GM19099 (cell line): Measurements from ENCODE around the gene PCK2.

Experiments
- POLR2A ChIP-seq: IDR thresholded peaks from 3 replicates; pipeline ENCODE4 v1.6.1; 2011; ENCODE audit warnings: low read depth; ENCODE audit not compliant: insufficient read length; ENCODE audit errors: extremely low read depth

PCK2 gene

DNA sequence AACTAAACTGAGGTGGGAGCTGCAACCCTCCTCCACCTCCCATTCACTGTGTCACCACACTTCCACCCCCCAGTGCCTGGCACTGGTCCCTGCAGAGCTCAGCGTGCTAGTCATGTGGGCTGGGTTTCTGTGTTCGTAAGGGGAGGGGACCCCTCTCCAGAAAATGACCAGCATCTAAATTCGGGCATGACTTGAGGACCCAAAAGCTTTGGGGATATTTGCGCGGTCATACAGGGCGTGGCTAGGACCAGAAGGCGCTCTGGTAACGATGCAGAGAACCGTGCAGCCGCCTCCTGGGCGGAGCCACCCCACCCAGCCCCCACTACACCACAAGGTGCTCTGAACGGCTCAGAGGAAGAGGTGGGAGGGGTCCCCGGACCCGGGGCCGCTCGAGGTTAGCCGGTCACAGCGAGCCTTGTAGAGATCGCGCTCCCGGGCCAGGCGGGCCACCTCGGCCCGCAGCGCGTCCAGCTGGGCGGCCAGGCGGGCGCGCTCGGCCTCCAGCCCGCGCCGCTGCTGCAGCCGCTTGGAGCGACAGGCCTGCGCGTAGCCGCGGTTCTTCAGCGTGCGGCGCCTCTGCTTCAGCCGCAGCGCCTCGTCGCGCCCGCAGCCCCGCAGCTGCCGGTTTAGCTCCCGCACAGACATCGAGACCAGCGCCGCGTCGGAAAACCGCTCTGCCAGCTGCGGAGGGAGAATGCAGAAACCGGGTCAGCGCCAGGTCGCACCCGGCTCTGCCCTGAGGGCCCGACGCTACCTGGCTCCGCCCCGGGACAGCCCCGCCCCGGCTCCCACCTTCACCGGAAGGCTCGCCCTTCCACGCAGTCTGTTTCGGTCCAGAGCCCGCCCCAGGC lies 13.0 kb upstream of the PCK2 start:
- TF ChIP-seq POLR2A: peak; percentile 78

DNA sequence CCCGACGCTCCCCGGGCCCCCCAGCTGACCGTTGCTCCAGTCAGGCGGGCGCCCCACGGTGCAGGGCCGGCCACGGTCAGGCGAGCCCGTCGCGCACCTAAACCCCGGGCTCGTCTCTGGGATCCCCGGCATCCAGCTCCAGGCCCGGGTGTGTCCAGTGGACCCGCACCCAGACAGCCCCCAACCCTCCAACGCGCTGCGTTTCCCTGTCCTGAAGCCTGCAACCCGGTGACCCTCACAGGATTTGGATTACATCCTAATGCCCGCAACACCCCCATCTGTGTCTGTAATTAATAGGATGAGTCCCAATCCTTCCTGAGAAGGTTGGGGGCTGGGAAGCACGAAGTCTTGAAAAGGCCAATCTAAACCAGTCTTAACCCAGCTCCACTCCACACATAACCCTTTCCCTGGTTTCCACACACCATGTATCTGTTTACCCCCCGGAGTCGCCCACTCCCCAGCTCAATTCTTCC lies 12.3 kb upstream of the PCK2 start:
- TF ChIP-seq POLR2A: no peak

DNA sequence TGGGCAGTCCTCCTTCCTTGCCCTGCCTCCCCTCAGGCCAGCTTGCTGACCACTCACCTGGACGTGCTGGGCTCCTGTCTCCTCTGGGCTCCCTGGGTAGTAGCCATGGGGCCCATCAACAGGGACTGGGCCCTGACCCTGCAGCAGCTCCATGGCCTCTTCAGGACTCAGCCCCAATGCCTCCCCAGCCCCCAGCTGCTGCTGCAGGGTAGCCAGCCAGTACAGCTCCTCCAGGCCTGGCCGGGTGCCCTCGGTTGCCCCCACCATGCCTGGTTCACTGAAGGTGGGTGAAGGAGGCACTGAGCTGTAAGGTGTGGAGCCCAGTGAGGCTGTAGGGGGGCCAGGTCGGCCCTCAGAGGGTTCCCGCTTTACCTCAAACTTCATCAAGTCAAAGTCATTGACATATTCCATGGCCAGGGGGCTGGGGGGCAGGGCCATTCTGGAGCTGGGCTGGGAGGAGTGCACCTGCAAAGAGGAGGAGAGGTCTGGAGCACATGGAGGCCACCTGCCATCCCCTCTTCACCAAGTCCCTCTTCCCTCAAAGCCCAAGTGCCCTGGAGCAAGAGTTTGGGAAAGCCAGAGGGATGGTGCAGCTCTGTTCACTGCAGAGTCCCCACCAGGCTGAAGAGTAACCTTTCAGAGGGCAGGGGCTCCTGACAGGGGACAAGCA lies 11.6 kb upstream of the PCK2 start:
- no peak for TF ChIP-seq POLR2A

DNA sequence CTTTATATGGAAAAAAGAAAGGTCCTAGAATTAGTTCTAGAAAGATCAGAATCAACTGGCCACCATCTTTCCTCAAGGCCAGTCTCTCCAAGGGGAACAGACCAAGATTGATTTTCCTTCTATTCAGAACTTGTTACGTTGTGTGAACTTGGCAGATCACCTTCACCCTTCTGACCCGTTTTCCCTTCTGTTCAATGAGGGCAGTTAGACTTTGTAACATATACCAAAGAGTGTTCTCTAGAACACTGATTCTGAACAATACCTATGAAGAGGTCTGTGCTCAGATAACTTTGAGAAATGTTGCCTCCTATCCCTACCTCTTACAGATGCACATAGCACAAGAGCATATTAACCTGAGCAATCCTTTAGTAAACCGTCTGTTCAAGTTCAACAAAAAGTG lies 10.6 kb upstream of the PCK2 start:
- no peak for TF ChIP-seq POLR2A

DNA sequence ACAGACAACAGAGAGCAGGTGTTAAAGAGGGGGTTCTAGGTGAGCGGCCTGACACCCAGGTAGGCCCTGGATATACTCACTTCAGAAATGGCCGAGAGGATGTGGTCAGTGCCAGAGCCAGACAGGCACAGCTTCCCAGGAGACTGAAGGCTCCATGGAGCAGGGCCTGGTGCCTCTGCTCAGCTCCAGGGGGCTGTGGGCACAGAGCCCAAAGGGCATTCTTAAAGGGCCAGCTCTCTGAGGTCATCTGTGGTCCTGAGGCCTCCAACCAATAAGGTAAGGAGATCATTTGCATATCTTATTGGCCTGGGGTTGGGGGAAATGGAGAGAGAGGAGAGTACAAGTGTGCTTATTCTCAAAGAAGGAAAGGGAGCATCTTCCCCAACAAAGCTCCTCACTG lies 9.7 kb upstream of the PCK2 start:
- no peak for TF ChIP-seq POLR2A

DNA sequence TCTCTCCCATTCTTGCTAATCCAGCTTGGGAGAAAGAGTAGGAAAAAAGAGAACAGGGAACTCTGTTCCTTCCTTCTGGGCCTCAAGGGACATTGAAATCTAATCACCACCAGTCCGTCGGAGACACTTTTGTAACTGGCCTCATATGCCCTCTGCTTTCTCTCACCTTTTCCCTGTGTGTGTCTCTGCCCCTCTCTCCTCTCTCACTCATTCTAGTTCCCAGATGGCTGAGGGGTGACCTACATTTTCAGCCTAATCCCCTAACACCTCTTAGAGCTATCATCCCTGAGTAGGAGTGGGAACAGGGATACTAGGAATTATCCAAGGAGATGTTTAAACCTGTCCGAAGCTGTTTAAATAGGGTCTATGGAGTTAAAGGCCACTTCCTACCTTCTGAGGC lies 8.9 kb upstream of the PCK2 start:
- no peak for TF ChIP-seq POLR2A

DNA sequence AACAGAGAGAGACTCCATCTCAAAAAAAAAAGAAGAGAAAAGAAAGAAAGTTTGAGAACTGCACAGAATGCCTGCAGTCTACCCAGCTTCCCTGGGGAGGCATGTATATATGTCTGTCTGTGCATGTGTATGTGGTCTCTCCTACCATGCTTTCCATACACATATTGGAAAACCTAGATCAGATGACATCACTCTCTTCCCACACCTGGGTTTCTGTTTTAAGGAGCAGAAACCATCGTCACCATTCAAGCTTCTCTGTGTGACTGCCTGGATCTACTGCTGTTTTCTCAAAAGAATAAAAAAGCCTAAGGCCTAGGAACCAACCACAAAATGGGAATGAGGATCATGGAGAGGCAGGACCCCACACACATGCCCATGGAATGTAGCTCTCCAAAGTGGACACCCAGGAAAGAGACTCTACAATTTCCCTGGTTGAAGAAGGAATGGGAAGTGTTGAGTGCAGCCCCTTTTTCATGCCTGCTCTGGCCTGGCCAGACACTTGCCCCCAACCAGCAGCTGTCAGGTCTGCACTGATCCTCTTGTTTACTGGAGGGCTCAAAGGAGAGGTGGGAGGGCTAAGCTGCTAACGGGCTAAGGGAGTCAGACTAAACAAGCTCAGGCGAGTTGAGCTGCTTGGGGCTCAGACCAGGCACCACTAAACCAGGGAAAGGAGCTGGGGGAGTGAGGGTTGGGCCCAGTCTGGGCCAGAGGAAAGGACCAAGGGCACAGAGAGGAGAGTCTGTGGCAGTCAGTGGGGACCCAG lies 7.7 kb upstream of the PCK2 start:
- no peak for TF ChIP-seq POLR2A

DNA sequence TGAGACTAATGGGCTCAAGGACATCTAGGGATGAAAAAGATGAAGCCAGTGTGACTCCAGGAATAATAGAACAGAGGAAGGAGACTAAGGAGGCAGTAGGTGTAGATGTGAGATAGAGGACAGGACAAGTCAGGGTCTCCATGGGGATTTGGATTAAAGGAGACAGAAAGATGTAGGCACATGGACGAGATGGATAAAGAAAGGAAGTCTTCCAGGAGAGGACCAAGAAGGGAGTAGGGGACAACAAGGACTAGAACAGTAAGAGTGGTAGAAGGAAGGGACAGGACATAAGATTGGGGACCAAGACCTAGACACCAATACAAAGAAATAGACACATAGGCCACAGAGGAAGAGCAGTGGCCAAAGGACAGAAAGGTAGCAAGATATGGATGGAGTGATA lies 7.1 kb upstream of the PCK2 start:
- TF ChIP-seq POLR2A: no peak

DNA sequence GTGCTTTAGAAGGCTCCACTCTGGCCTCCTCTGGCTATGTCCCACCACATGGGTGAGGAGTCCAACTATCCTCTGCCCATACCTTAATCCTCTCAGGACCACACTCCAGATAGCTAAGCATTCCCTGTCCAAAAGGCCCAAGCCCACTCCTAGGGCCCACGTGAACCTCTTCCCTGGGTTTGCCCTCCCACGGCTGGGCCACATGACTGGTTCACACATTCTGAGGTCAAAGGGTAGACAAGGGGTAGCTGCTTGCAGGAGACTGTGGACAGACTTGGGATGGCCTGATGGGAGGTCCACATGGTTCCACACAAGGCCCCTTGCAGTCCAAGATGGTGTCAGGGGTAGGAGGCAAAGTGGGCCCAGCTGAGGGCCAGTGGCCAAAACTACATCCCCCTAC lies 6.0 kb upstream of the PCK2 start:
- TF ChIP-seq POLR2A: no peak

DNA sequence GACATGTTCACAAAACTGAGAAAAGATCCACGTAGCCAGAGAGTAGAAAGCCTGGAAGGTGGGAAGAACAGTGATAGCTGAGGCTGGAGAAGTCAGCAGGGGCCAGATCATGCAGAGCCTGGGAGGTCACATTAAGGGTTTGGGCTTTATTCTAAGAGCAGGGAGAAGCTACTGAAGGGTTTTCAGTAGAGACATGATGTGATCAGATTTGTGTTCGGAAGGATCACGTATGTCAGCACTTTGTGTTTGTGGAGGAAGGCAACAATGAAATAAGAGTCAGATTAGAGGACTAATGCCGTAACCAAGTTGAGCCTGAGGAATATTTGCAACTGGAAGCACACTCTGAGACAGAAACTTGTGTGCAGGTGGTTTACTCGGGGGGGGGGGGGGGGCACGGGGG lies 4.2 kb upstream of the PCK2 start:
- no peak for TF ChIP-seq POLR2A

DNA sequence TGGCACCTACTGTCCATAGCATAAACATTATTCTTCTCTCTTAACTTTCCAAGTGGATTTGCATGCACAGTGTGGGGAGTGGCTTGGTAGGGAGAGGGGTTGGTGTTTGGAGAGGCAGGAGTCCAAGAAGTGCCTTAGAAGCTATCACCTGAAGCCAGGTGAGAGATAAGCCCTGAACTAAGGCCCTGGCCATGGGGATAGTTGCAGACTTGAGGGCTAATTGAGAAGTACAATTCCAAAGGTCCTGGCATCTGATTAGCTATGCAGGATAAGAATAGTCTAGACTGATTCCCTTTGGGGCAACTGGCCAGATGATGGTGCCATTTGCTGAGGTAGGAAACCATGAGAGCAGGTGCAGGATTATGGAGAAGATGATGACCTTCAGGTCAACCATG lies 2.0 kb upstream of the PCK2 start:
- TF ChIP-seq POLR2A: no peak

DNA sequence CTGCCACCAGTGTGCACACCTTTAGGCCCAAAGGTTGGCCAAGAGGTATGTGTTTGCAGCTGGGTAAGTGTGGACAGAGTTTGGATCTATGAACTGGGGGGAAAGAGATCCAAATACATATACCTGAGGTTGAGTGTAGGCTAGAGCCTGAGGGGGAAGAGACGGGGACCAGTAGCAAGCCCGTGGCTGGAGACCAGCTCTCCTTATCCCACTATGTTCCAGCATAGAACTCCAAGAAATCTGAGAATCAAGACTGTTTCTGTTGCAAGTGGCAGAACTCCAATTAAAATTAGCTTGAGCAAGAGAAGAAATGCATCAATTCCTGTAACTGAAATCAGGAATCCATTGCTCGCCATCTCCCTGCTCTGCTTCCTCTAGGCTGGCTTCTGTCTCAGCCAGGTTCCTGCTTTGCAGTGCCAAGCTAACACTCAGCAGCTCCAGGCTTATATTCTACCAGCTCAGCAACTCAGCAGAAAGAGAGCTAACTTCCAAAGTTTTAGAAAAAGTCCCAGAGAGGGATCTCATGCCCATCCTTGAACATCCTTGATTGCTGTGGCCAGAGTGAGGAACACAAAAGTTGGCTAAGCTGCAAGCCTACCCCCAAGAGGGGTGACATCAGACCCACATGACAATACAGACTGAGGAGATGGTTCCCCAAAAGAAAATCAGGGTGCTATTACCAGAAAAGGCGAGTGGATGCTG lies 1.5 kb upstream of the PCK2 start:
- TF ChIP-seq POLR2A: no peak

DNA sequence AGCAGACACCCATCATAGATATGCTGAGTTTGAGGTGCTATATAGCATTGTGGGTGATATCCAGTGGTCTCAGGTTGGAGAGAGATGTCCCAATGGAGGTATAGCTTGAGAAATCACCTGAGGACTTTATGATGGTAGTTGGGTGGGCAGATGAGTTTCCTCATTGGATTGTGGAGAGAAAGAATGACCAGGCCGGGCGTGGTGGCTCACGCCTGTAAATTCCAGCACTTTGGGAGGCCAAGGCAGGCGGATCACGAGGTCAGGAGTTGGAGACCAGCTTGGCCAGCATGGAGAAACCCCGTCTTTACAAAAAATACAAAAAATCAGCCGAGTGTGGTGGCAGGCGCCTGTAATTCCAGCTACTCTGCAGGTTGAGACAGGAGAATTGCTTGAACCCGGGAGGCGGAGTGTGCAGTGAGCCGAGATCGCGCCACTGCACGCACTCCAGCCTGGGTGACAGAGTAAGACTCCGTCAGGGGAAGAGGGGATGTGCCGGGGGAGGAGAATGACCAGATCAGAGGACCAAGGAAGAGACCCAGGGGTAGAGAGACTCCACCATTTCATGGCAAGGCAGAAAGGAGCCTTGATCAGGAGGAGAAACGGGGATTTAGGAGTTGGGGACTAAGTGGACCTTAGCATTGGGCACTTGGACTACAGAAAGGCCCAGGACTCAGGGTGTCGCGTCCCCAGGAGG lies 757 bp upstream of the PCK2 start:
- TF ChIP-seq POLR2A: no peak

DNA sequence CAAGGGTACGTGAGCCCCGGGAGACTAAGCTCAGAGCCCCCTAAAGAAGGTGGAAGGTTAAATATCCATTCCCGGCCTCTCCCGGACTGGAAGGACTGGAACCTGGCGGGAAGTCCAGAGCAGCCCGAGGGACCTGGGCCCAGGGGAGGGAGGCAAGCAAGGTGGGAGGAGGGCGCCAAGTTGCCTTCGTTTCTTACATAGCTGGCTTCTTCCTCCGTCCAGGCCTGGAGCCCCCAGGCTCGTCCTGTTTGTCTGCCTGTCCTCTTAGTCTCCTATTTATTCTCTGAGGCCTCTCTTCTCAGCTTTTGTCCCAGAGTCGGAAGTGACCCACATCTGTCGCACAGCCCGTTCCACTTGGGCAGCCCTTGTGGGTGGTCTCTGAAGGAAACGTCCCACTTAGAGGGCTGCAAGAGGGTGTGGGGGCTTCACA lies 745 bp downstream of the PCK2 start:
- no peak for TF ChIP-seq POLR2A
